ENCODE data around the gene EDA.

Gene EDA

DNA sequence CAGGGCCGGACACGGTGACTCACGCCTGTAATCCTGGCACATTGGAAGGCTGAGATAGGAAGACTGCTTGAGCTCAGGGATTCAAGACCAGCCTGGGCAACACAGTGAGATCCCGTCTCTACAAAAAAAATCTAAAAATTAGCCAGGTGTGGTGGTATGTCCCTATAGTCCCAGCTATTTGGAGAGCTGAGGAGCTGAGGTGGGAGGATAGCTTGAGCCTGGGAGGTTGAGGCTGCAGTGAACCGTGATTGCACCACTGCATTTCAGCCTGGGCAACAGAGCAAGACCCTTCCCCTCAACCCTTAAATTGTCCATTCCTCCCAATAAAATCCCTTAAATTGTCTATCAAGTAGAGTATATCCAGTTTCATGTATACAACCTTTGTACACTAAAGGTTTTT lies 463.4 kb downstream of the EDA start:
- Mint-ChIP-seq H3K36me3 (ENCODE audit: low read depth) (no peaks in the 10 kb centered on the region), H3K4me1 (no peaks in the 10 kb centered on the region), H3K4me3 (no peak overlapping the region), H3K9me3 (no peaks in the 10 kb centered on the region), H3K27ac (no peak overlapping the region), H3K27me3 (no peaks in the 10 kb centered on the region)
- DNase-seq (no peak), ATAC-seq (no peak)

- Mint-ChIP-seq H3K4me3 (no peak overlapping the region), H3K27me3 (no peaks in the 10 kb centered on the region), H3K9me3 (no peaks in the 10 kb centered on the region), H3K27ac (no peak overlapping the region), H3K4me1 (no peaks in the 10 kb centered on the region), H3K36me3 (ENCODE audit: low read depth) (no peaks in the 10 kb centered on the region)
- ATAC-seq (no peak), DNase-seq (no peak)
These were observed 464.0 kb downstream of the EDA start for GRCh38 chrX:70079870-70080269.

- no peak overlapping the region for H3K4me3 Mint-ChIP-seq
- DNase-seq, result no peak
- no peak for ATAC-seq
- H3K4me1 Mint-ChIP-seq, result no peaks in the 10 kb centered on the region
- H3K27ac Mint-ChIP-seq, result no peak overlapping the region
- H3K36me3 Mint-ChIP-seq (ENCODE audit: low read depth), result no peaks in the 10 kb centered on the region
- H3K27me3 Mint-ChIP-seq, result no peaks in the 10 kb centered on the region
- no peaks in the 10 kb centered on the region for H3K9me3 Mint-ChIP-seq
These were observed 466.8 kb downstream of the EDA start for GRCh38 chrX:70082723-70083122.

- no peak for DNase-seq
- Mint-ChIP-seq H3K4me1 (peaks cover 3% of the 10 kb centered on the region), H3K27me3 (no peaks in the 10 kb centered on the region), H3K9me3 (no peaks in the 10 kb centered on the region), H3K27ac (no peak overlapping the region), H3K36me3 (ENCODE audit: low read depth) (no peaks in the 10 kb centered on the region), H3K4me3 (no peak overlapping the region)
- no peak for ATAC-seq
These were observed 468.8 kb downstream of the EDA start for GRCh38 chrX:70084592-70085240.

GRCh38 chrX:70087857-70088630 lies 472.1 kb downstream of the EDA start:
- H3K4me3 Mint-ChIP-seq, result no peak overlapping the region
- H3K36me3 Mint-ChIP-seq (ENCODE audit: low read depth), result no peaks in the 10 kb centered on the region
- no peaks in the 10 kb centered on the region for H3K27me3 Mint-ChIP-seq
- H3K9me3 Mint-ChIP-seq, result no peaks in the 10 kb centered on the region
- H3K4me1 Mint-ChIP-seq, result peaks cover 3% of the 10 kb centered on the region
- ATAC-seq, result no peak
- no peak overlapping the region for H3K27ac Mint-ChIP-seq
- DNase-seq, result no peak

DNA sequence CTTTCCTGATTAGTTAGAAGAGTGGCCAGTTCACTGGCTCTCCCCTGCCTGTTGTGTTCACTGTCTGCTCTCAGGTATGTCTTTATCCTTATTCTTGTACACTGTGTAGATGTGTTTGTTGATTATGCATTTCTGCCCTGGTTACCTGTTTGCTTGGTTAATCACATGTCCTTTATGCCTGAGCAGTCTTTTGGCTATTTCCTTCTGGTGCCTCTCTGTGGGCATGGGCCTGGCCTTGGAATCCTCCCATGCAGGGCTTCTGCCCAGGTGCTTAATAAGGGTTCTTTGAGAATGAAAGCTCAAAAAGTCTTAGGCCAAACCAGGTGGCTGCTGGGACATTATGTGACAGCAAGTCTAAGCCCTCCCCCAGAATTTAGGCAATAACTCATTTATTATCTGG lies 472.8 kb downstream of the EDA start:
- H3K9me3 Mint-ChIP-seq, result no peaks in the 10 kb centered on the region
- H3K4me3 Mint-ChIP-seq, result no peak overlapping the region
- no peak for DNase-seq
- H3K27me3 Mint-ChIP-seq, result no peaks in the 10 kb centered on the region
- ATAC-seq, result no peak
- no peak overlapping the region for H3K27ac Mint-ChIP-seq
- no peaks in the 10 kb centered on the region for H3K36me3 Mint-ChIP-seq (ENCODE audit: low read depth)
- peaks cover 3% of the 10 kb centered on the region for H3K4me1 Mint-ChIP-seq
